BJ (cell line): ENCODE measurements around the gene MED25. TPM values are rescaled to one million over a fixed set of nuclear protein-coding genes. Genes with fewer than 3 reads are reported as not detected.

Experiments
- CTCF ChIA-PET: fragments of 350-600 bp; formaldehyde crosslinking; extraction: SDS; loops from one replicate; lab custom pipeline; 2021; ENCODE audit warnings: antibody characterized with exemption, inconsistent platforms; lab: Yijun Ruan, JAX
- POLR2A ChIA-PET: fragments of 300-600 bp; sonication (Branson Sonifier 250); formaldehyde crosslinking; extraction: SDS; loops from one replicate; lab custom pipeline; 2021; ENCODE audit warnings: antibody characterized with exemption; lab: Charles Lee
- DNase-seq: peaks from one replicate; pipeline ENCODE4 v3.0.0-alpha.2; 2011; ENCODE audit warnings: low read depth
- H3K27me3 ChIP-seq: 2 replicates; pipeline ENCODE4 v1.6.0; 2011; ENCODE audit warnings: low read length; ENCODE audit not compliant: control insufficient read depth, insufficient read depth
- H3K36me3 ChIP-seq: 2 replicates; pipeline ENCODE4 v1.5.1; 2011; ENCODE audit warnings: low read length; ENCODE audit not compliant: control insufficient read depth, insufficient read depth
- H3K4me3 ChIP-seq: 2 replicates; pipeline ENCODE4 v1.5.1; 2011; ENCODE audit warnings: low read depth, mild to moderate bottlenecking, control low read depth, low read length
- CTCF ChIP-seq: IDR thresholded peaks from 2 replicates; pipeline ENCODE4 v1.5.1; 2011; ENCODE audit warnings: low read depth, mild to moderate bottlenecking, control low read depth, inconsistent platforms, low read length, moderate library complexity; ENCODE audit not compliant: insufficient read depth
- polyA plus RNA-seq: library from polyadenylated mRNA; depleted of rRNA; stranded (reverse); fragments of >200 nt; gene quantifications from 2 replicates; pipeline ENCODE4 v1.2.3, GENCODE V29; 2011

The MED25 gene
- polyA plus RNA-seq, 1 experiment: 27.7 TPM

GRCh38 chr19:49873129-49873521 is 55.0 kb downstream of the MED25 start:
- H3K27me3 ChIP-seq: no peaks in the 10 kb centered on the region
- ChIA-PET CTCF (no interaction called here), POLR2A (no interaction called here)
- no peak for DNase-seq
- no peak overlapping the region for H3K4me3 ChIP-seq
- no peak for TF ChIP-seq CTCF
- H3K36me3 ChIP-seq: peaks cover 3% of the 10 kb centered on the region; the same call in 1 of the 2 replicates

GRCh38 chr19:49873834-49874233 is 55.7 kb downstream of the MED25 start:
- POLR2A ChIA-PET: no interaction called here

GRCh38 chr19:49874503-49875157 is 56.5 kb downstream of the MED25 start:
- CTCF ChIA-PET: no interaction called here
- POLR2A ChIA-PET: no interaction called here

More at GRCh38 chr19:49873834-49874233, 55.7 kb downstream of the MED25 start:
- TF ChIP-seq CTCF: no peak
- Histone ChIP-seq H3K27me3 (no peaks in the 10 kb centered on the region), H3K36me3 (peaks cover 3% of the 10 kb centered on the region; the same call in 1 of the 2 replicates), H3K4me3 (no peak overlapping the region)
- CTCF ChIA-PET: no interaction called here
- no peak for DNase-seq

GRCh38 chr19:49875177-49875576 is 57.1 kb downstream of the MED25 start:
- H3K27me3 ChIP-seq: no peaks in the 10 kb centered on the region
- ChIA-PET POLR2A (interaction anchor here (0.5 kb wide), 1 partner anchor 61 kb away, joined by 16 read pairs; no protein-coding TSS in a partner anchor), CTCF (no interaction called here)
- TF ChIP-seq CTCF: no peak
- DNase-seq: no peak
- peaks cover 5% of the 10 kb centered on the region for H3K36me3 ChIP-seq
- peak overlapping the region; percentile 83 for H3K4me3 ChIP-seq

More at GRCh38 chr19:49874503-49875157, 56.5 kb downstream of the MED25 start:
- no peak overlapping the region for H3K4me3 ChIP-seq
- no peak for TF ChIP-seq CTCF
- peaks cover 5% of the 10 kb centered on the region for H3K36me3 ChIP-seq
- no peaks in the 10 kb centered on the region for H3K27me3 ChIP-seq
- DNase-seq: no peak

GRCh38 chr19:49875857-49876421 is 57.9 kb downstream of the MED25 start:
- peak overlapping the region; percentile 83 for H3K4me3 ChIP-seq
- POLR2A ChIA-PET: interaction anchor here (0.5 to 1.2 kb wide), 4 partner anchors 11 to 200 kb away, joined by 3 to 16 read pairs (median 4); no protein-coding TSS in a partner anchor
- no peak for DNase-seq
- no peak for TF ChIP-seq CTCF
- CTCF ChIA-PET: interaction anchor here (1.1 kb wide), 1 partner anchor 26 kb away, joined by 3 read pairs; no protein-coding TSS in a partner anchor
- no peaks in the 10 kb centered on the region for H3K27me3 ChIP-seq
- peaks cover 10% of the 10 kb centered on the region for H3K36me3 ChIP-seq
